SU-DHL-6 (cell line): Measurements from ENCODE around the gene ARHGEF17.

Source experiments
- H2AFZ ChIP-seq: fragments of 200-600 bp; sonication (generic); 2 replicates; pipeline ENCODE4 v1.6.1; 2014; ENCODE audit warnings: low read depth, mild to moderate bottlenecking, moderate library complexity, mixed read lengths, antibody characterized with exemption, low read length; ENCODE audit not compliant: severe bottlenecking
- H3F3A ChIP-seq: fragments of 200-600 bp; shearing (Covaris generic); 2 replicates; pipeline ENCODE4 v1.6.0; 2016; ENCODE audit warnings: antibody characterized with exemption, mild to moderate bottlenecking; ENCODE audit not compliant: insufficient read depth
- H3K27ac ChIP-seq: fragments of 200-600 bp; sonication (generic); 2 replicates; pipeline ENCODE4 v1.5.1; 2016; ENCODE audit warnings: low read depth, mild to moderate bottlenecking, low read length, moderate library complexity, mixed read lengths
- H3K27me3 ChIP-seq: fragments of 200-600 bp; sonication (generic), shearing (Covaris generic); 2 replicates; pipeline ENCODE4 v1.6.0; 2014; ENCODE audit warnings: mild to moderate bottlenecking, low read length
- H3K36me3 ChIP-seq: fragments of 200-600 bp; sonication (generic); 2 replicates; pipeline ENCODE4 v1.6.1; 2014; ENCODE audit warnings: mild to moderate bottlenecking, low read length, mixed read lengths
- H3K4me2 ChIP-seq: fragments of 300-600, 200-600 bp; shearing (Covaris generic), sonication (generic); 2 replicates; pipeline ENCODE4 v1.6.0; 2014; ENCODE audit warnings: low read length, low read depth, mild to moderate bottlenecking; ENCODE audit not compliant: poor library complexity, severe bottlenecking
- H3K4me3 ChIP-seq: fragments of 200-600 bp; sonication (generic); 2 replicates; pipeline ENCODE4 v1.5.1; 2014; ENCODE audit warnings: antibody characterized with exemption, low read length, mild to moderate bottlenecking, mixed read lengths; ENCODE audit not compliant: insufficient read depth, poor library complexity, severe bottlenecking
- H3K79me2 ChIP-seq: fragments of 200-600 bp; sonication (generic); 2 replicates; pipeline ENCODE4 v1.6.1; 2014; ENCODE audit warnings: mild to moderate bottlenecking, low read length, moderate library complexity; ENCODE audit not compliant: insufficient read depth
- H3K9ac ChIP-seq: fragments of 200-600 bp; sonication (generic); 2 replicates; pipeline ENCODE4 v1.7.0; 2014; ENCODE audit warnings: mild to moderate bottlenecking, low read length
- H3K9me2 ChIP-seq: fragments of 200-600 bp; sonication (generic); replicated peaks from 2 replicates; pipeline ENCODE4 v1.6.1; 2014; ENCODE audit warnings: low read length; ENCODE audit not compliant: insufficient read depth
- H3K9me3 ChIP-seq: fragments of 200-600 bp; sonication (generic); 2 replicates; pipeline ENCODE4 v1.6.1; 2014; ENCODE audit warnings: low read length, mixed read lengths; ENCODE audit not compliant: insufficient read depth
- H4K20me1 ChIP-seq: fragments of 200-600 bp; sonication (generic); 2 replicates; pipeline ENCODE4 v1.6.1; 2014; ENCODE audit warnings: low read depth, mild to moderate bottlenecking, antibody characterized with exemption, low read length, moderate library complexity, mixed read lengths
- EZH2phosphoT487 ChIP-seq: fragments of 200-600 bp; sonication (generic), shearing (Covaris generic); conservative IDR thresholded peaks from 2 replicates; pipeline ENCODE4 v1.6.1; 2018; ENCODE audit warnings: mild to moderate bottlenecking, antibody characterized with exemption, low read length, moderate library complexity, mixed read lengths
- TF ChIP-seq, protein P1 (sequence below): fragments of 200-600 bp; sonication (generic); IDR thresholded peaks from one replicate; pipeline ENCODE4 v1.5.1; 2017; ENCODE audit warnings: antibody characterized with exemption, mild to moderate bottlenecking, low read length, moderate library complexity; ENCODE audit not compliant: insufficient read depth, poor library complexity, severe bottlenecking

ARHGEF17 gene

DNA sequence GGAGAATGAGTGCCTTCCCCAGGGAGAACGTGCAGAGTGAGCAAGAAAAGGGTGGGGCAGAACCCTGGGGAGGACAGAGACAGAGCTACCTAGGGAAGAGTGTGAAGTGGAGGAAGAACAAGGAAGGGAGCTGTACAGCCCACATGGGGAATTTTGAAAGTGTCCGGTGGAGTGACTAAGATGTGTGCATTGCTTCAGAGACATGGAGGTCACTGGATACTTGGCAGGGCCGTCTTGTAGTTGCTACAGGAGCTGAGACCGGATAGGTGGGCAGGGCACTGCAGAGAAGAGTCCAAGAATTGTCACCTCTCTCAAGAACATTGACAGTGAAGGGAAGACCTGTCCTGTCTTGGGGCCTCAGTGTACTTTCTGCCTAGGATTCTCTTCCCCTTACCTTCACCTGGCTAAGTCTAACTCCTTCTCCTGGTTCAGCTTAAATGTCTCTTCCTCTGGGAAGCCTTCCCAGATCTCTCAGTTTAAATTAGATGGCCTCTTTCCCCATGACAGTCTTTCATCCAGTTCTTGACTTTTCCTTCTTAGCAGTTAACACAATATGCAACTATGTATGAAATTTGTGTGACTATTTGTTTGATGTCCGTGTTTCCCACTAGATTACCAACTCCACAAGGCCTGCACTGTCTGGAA is 45.1 kb upstream of the ARHGEF17 start:
- Histone ChIP-seq H3K9ac (no peak overlapping the region), H3K4me3 (no peak overlapping the region), H3F3A (no peaks in the 10 kb centered on the region), H3K4me2 (no peak overlapping the region), H3K79me2 (no peaks in the 10 kb centered on the region), H3K27me3 (no peaks in the 10 kb centered on the region), H4K20me1 (no peaks in the 10 kb centered on the region), H3K9me2 (no peaks in the 10 kb centered on the region), H2AFZ (no peak overlapping the region), H3K27ac (no peak overlapping the region), H3K36me3 (no peaks in the 10 kb centered on the region), H3K9me3 (no peaks in the 10 kb centered on the region)
- TF ChIP-seq, protein P1, sequence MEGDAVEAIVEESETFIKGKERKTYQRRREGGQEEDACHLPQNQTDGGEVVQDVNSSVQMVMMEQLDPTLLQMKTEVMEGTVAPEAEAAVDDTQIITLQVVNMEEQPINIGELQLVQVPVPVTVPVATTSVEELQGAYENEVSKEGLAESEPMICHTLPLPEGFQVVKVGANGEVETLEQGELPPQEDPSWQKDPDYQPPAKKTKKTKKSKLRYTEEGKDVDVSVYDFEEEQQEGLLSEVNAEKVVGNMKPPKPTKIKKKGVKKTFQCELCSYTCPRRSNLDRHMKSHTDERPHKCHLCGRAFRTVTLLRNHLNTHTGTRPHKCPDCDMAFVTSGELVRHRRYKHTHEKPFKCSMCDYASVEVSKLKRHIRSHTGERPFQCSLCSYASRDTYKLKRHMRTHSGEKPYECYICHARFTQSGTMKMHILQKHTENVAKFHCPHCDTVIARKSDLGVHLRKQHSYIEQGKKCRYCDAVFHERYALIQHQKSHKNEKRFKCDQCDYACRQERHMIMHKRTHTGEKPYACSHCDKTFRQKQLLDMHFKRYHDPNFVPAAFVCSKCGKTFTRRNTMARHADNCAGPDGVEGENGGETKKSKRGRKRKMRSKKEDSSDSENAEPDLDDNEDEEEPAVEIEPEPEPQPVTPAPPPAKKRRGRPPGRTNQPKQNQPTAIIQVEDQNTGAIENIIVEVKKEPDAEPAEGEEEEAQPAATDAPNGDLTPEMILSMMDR: no peak
- no peak for TF ChIP-seq EZH2phosphoT487

DNA sequence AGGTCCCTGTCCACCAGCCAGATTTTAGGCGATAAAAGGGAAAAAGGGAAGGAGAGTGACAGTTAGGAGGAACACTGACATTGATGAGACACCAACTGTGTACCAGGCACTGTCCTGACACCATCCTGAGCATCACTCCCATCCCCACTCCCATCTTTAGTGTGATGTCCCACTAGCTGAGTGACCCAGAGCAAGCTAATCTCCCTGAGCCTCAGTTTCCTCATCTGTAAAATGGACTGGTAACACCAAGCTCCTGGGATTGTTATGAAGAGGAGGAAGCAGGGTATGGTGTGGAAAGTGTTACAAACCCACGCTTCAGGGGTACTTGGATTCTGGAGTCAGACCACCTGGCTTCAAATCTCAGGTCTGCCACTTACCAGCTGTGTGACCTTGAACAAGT is 44.4 kb upstream of the ARHGEF17 start:
- H3K79me2 ChIP-seq: no peaks in the 10 kb centered on the region
- H3K9ac ChIP-seq: no peak overlapping the region
- no peak overlapping the region for H2AFZ ChIP-seq
- no peaks in the 10 kb centered on the region for H3K36me3 ChIP-seq
- H4K20me1 ChIP-seq: no peaks in the 10 kb centered on the region
- H3K4me3 ChIP-seq: no peak overlapping the region
- TF ChIP-seq, protein P1: no peak
- TF ChIP-seq EZH2phosphoT487: no peak
- no peaks in the 10 kb centered on the region for H3F3A ChIP-seq
- no peaks in the 10 kb centered on the region for H3K9me3 ChIP-seq
- no peak overlapping the region for H3K4me2 ChIP-seq
- H3K27me3 ChIP-seq: no peaks in the 10 kb centered on the region
- no peak overlapping the region for H3K27ac ChIP-seq
- no peaks in the 10 kb centered on the region for H3K9me2 ChIP-seq

DNA sequence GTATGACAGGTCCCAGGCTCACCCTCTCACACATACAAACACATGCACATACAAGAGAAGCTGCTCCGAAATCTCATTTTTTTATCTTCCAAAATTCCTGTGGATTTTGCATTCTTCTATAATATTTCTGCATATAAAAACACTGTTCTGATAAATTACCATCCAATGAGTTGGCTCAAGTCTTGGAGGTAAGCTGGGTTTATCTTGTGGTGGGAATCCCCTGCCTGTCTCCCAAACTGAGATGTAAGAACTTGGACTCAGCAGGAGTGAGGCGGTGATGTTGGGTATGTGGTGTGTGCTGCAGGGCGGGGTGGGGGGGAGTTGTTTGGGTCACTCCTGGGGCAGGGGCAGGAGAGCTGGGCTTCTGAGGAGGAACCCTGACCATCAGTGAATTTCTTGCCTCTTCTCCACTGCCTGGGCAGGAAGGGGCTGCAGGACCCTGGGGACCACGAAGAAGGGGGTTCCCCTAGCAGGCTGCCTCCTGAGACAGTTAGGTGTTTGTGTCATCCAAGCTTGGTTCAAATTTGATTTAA is 42.7 kb upstream of the ARHGEF17 start:
- no peaks in the 10 kb centered on the region for H3K9me3 ChIP-seq
- H3K79me2 ChIP-seq: no peaks in the 10 kb centered on the region
- no peaks in the 10 kb centered on the region for H4K20me1 ChIP-seq
- H3K9ac ChIP-seq: no peak overlapping the region
- TF ChIP-seq, protein P1: no peak
- TF ChIP-seq EZH2phosphoT487: no peak
- no peak overlapping the region for H3K4me3 ChIP-seq
- H3F3A ChIP-seq: no peaks in the 10 kb centered on the region
- H3K27ac ChIP-seq: no peak overlapping the region
- H3K36me3 ChIP-seq: no peaks in the 10 kb centered on the region
- no peak overlapping the region for H3K4me2 ChIP-seq
- no peak overlapping the region for H2AFZ ChIP-seq
- no peaks in the 10 kb centered on the region for H3K27me3 ChIP-seq
- H3K9me2 ChIP-seq: no peaks in the 10 kb centered on the region
